ENCODE measurements around the gene ZMAT1.

DNA sequence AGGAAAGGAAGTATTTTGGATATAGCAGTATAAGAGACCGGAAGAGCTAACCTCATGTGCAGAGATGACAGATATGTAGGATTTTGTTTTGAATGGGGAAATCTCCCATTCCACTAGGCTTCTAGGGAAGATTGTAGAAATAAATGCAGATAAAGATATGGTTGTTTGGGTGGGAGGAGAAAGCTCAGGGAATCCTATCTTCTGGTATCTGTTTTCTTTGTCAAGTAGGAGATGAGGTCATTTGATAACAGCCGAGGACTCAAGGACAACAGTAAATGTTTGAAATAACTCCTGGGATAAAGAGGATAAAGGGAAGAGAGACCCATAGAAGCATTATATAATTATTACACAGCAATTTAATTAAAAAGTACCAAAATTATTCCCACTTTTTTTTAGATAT lies 24.7 kb upstream of the ZMAT1 start:
- no peak for TF ChIP-seq POLR2A (IDR thresholded peaks at IDR 0.05)
- TF ChIP-seq, protein P1, sequence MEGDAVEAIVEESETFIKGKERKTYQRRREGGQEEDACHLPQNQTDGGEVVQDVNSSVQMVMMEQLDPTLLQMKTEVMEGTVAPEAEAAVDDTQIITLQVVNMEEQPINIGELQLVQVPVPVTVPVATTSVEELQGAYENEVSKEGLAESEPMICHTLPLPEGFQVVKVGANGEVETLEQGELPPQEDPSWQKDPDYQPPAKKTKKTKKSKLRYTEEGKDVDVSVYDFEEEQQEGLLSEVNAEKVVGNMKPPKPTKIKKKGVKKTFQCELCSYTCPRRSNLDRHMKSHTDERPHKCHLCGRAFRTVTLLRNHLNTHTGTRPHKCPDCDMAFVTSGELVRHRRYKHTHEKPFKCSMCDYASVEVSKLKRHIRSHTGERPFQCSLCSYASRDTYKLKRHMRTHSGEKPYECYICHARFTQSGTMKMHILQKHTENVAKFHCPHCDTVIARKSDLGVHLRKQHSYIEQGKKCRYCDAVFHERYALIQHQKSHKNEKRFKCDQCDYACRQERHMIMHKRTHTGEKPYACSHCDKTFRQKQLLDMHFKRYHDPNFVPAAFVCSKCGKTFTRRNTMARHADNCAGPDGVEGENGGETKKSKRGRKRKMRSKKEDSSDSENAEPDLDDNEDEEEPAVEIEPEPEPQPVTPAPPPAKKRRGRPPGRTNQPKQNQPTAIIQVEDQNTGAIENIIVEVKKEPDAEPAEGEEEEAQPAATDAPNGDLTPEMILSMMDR (IDR thresholded peaks at IDR 0.05): no peak
